ENCODE measurements around the gene RXRB. TPM values are rescaled to one million over a fixed set of nuclear protein-coding genes. Genes with fewer than 3 reads are reported as not detected.

The RXRB gene
- polyA plus RNA-seq, 1 donor (not counting 4 experiments of a cell fraction or from before 2014, with no cell fraction given): 23.2 TPM

DNA sequence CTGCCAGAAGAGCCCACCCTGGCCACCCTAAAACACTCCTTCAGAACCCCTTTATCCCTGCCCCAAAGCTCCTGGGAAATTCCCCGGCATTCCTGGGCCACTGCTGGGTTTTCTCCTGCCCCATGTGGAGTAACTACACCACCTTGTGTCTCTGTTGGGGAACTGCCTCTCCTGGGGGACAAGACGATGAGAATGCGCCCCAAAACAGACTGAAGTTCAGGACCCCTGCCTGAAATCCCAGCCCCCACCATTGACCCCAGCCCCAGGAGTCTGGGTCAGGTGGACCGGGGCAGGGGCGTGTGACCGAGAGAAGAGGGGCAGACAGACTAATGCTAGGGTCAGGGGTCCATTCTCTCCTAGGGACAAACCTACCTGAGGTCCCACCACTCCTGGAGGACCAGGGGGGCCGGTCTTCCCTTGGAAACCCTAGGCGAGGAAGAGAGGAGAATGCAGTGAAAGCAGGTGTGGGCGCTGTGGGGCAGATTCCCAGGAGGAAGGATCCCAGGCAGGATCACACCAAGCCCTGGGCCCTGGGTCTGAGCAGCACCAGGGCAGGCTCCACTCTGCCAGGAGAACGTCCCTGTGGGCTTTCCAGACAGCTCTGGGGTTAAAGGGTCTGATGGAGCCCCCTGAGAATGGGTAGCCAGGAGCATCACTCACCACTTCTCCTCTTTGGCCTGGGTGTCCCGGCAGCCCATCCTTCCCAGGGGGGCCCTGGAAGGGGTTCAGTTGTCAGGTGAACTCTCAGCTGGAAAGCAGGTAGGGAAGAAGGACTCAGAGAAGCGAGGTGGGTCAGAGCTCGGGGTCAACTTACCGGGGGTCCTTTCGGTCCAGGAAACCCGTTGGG lies 27.6 kb downstream of the RXRB start:
- FAIRE-seq (peak; percentile 51), DNase-seq (ENCODE audit: low read depth, low spot score) (no peak)
- Histone ChIP-seq H3K27me3 (ENCODE audit: control insufficient read depth, extremely low read depth, insufficient read depth, low read length) (peaks cover 2% of the 10 kb centered on the region), H2AFZ (ENCODE audit: control insufficient read depth, low read length) (no peak overlapping the region), H3K9ac (ENCODE audit: control insufficient read depth, extremely low read depth, insufficient read depth, low read length) (no peak overlapping the region), H3K4me1 (ENCODE audit: control insufficient read depth, extremely low read depth, insufficient read depth, low read length) (no peaks in the 10 kb centered on the region), H3K79me2 (ENCODE audit: control insufficient read depth, insufficient read depth, low read length) (no peaks in the 10 kb centered on the region), H3K4me2 (ENCODE audit: control insufficient read depth, extremely low read depth, insufficient read depth, low read depth, low read length) (no peak overlapping the region), H3K9me3 (ENCODE audit: control insufficient read depth, low read depth, low read length) (no peaks in the 10 kb centered on the region), H3K27ac (ENCODE audit: control insufficient read depth, insufficient read depth, low read length) (no peak overlapping the region), H3K9me1 (ENCODE audit: control insufficient read depth, extremely low read depth, insufficient read depth, low read length) (no peaks in the 10 kb centered on the region), H3K36me3 (ENCODE audit: control insufficient read depth in 2 of 2, extremely low read depth in 1 of 2, insufficient read depth in 2 of 2, low read length in 2 of 2) (no peaks in the 10 kb centered on the region), H3K4me3 (ENCODE audit: control insufficient read depth in 2 of 3, extremely low read depth in 1 of 3, insufficient read depth in 2 of 3, low read depth in 1 of 3, low read length in 3 of 3) (no peak overlapping the region), H4K20me1 (ENCODE audit: control insufficient read depth, extremely low read depth, insufficient read depth, low read length) (no peaks in the 10 kb centered on the region)
- dilution Hi-C loops (cut with MboI; ENCODE audit: extremely low pct_ligation_motif_present, low sequenced_read_pairs): no loop called here
- TF ChIP-seq, protein P1, sequence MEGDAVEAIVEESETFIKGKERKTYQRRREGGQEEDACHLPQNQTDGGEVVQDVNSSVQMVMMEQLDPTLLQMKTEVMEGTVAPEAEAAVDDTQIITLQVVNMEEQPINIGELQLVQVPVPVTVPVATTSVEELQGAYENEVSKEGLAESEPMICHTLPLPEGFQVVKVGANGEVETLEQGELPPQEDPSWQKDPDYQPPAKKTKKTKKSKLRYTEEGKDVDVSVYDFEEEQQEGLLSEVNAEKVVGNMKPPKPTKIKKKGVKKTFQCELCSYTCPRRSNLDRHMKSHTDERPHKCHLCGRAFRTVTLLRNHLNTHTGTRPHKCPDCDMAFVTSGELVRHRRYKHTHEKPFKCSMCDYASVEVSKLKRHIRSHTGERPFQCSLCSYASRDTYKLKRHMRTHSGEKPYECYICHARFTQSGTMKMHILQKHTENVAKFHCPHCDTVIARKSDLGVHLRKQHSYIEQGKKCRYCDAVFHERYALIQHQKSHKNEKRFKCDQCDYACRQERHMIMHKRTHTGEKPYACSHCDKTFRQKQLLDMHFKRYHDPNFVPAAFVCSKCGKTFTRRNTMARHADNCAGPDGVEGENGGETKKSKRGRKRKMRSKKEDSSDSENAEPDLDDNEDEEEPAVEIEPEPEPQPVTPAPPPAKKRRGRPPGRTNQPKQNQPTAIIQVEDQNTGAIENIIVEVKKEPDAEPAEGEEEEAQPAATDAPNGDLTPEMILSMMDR (optimal IDR thresholded peaks at IDR 0.05 in 1 of 3, IDR thresholded peaks at IDR 0.05 in 1 of 3, conservative IDR thresholded peaks at IDR 0.05 in 1 of 3; ENCODE audit: extremely low read depth in 1 of 3, insufficient read depth in 2 of 3, low read length in 3 of 3): peak; percentile 77 to 87 (median 80)
- no peak for TF ChIP-seq EZH2 (IDR thresholded peaks at IDR 0.05; ENCODE audit: low read length)

DNA sequence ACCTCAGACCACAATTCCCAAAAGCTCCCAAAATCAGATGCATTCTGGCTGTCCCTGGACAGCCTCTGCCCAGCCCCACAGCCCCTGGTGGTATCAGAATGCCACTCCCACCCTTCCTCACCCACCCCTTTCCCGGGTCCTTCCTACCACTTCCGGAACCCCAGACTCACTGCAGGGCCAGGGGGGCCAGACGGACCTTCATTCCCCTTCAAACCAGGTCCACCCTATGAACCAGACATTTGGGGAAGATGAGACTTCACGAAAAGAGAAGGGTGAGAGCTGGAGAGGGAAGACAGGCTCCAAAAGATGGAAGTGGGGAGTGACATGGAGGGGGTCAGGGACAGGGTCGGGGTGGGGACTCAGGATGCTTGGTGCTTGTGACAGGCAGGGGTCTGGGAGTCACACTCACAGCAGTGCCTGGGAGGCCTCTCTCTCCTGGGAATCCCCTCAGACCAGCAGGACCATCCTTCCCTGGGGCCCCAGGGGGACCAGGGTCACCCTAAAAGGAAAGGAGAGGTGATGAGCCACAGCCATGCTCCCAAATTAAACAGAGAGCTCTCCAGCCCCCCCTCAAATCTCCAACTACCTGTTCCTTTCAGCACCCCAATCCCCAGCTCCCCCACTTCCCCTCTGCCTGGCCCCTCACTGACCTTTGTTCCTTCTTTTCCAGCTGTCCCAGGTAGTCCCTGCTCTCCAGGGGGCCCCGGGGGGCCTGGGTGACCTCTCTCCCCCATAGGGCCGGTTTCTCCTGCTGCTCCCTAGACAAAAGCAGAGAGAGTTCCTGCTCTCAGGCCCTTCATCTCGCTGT lies 28.4 kb downstream of the RXRB start:
- Histone ChIP-seq H3K9ac (ENCODE audit: control insufficient read depth, extremely low read depth, insufficient read depth, low read length) (no peak overlapping the region), H3K4me2 (ENCODE audit: control insufficient read depth, extremely low read depth, insufficient read depth, low read depth, low read length) (no peak overlapping the region), H3K27me3 (ENCODE audit: control insufficient read depth, extremely low read depth, insufficient read depth, low read length) (peaks cover 2% of the 10 kb centered on the region), H2AFZ (ENCODE audit: control insufficient read depth, low read length) (no peak overlapping the region), H3K4me1 (ENCODE audit: control insufficient read depth, extremely low read depth, insufficient read depth, low read length) (no peaks in the 10 kb centered on the region), H4K20me1 (ENCODE audit: control insufficient read depth, extremely low read depth, insufficient read depth, low read length) (no peaks in the 10 kb centered on the region), H3K9me3 (ENCODE audit: control insufficient read depth, low read depth, low read length) (no peaks in the 10 kb centered on the region), H3K4me3 (ENCODE audit: control insufficient read depth in 2 of 3, extremely low read depth in 1 of 3, insufficient read depth in 2 of 3, low read depth in 1 of 3, low read length in 3 of 3) (no peak overlapping the region), H3K9me1 (ENCODE audit: control insufficient read depth, extremely low read depth, insufficient read depth, low read length) (no peaks in the 10 kb centered on the region), H3K36me3 (ENCODE audit: control insufficient read depth in 2 of 2, extremely low read depth in 1 of 2, insufficient read depth in 2 of 2, low read length in 2 of 2) (no peaks in the 10 kb centered on the region), H3K27ac (ENCODE audit: control insufficient read depth, insufficient read depth, low read length) (no peak overlapping the region), H3K79me2 (ENCODE audit: control insufficient read depth, insufficient read depth, low read length) (no peaks in the 10 kb centered on the region)
- DNase-seq (ENCODE audit: low read depth, low spot score) (no peak), FAIRE-seq (no peak)
- no peak for TF ChIP-seq EZH2 (IDR thresholded peaks at IDR 0.05; ENCODE audit: low read length)
- TF ChIP-seq, protein P1 (optimal IDR thresholded peaks at IDR 0.05 in 1 of 3, IDR thresholded peaks at IDR 0.05 in 1 of 3, conservative IDR thresholded peaks at IDR 0.05 in 1 of 3; ENCODE audit: extremely low read depth in 1 of 3, insufficient read depth in 2 of 3, low read length in 3 of 3): no peak
- dilution Hi-C loops (cut with MboI; ENCODE audit: extremely low pct_ligation_motif_present, low sequenced_read_pairs): no loop called here

Measured in keratinocyte (primary cell).